Mesothelial cell of epicardium (in vitro differentiated cells): ENCODE data around the gene CD59. TPM values are rescaled to one million over a fixed set of nuclear protein-coding genes. Genes with fewer than 3 reads are reported as not detected.
A peak's percentile ranks its signal among the peaks of the same experiment; 100 is the strongest.

Source experiments
- DNase-seq, 2 experiments: peaks; one replicate each; pipeline ENCODE4 v3.0.0; 2021; ENCODE audit warnings: low spot score in 2 of 2; ENCODE audit not compliant: unreplicated experiment in 2 of 2
- H3K27ac Mint-ChIP-seq: 2 replicates; pipeline ENCODE4 v1.8.0; 2021; ENCODE audit warnings: mixed read lengths
- H3K27me3 Mint-ChIP-seq: 2 replicates; pipeline ENCODE4 v1.8.0; 2021; ENCODE audit warnings: low read depth, mixed read lengths
- H3K36me3 Mint-ChIP-seq: 2 replicates; pipeline ENCODE4 v1.8.0; 2021; ENCODE audit warnings: mixed read lengths
- H3K4me1 Mint-ChIP-seq: 2 replicates; pipeline ENCODE4 v1.8.0; 2021; ENCODE audit warnings: mixed read lengths
- H3K4me3 Mint-ChIP-seq: 2 replicates; pipeline ENCODE4 v1.8.0; 2021; ENCODE audit warnings: mild to moderate bottlenecking, moderate library complexity, mixed read lengths
- H3K9me3 Mint-ChIP-seq: 2 replicates; pipeline ENCODE4 v1.8.0; 2021; ENCODE audit warnings: mixed read lengths
- CTCF ChIP-seq: fragments of 200-600 bp; sonication (generic); IDR thresholded peaks from one replicate; pipeline ENCODE4 v1.5.0; 2021; ENCODE audit warnings: antibody characterized with exemption; ENCODE audit not compliant: unreplicated experiment
- total RNA-seq: library from RNA; stranded (reverse); gene quantifications from 3 replicates; pipeline ENCODE4 v1.2.1, GENCODE V29; 2021

CD59 gene
- total RNA-seq, 1 donor from 2014 or later: 162 TPM

- H3K27me3 Mint-ChIP-seq: no peaks in the 10 kb centered on the region
- TF ChIP-seq CTCF: peak; percentile 53
Measured at GRCh38 chr11:33742249-33742851, 6.1 kb upstream of the CD59 start.

GRCh38 chr11:33741806-33742205 is 5.6 kb upstream of the CD59 start:
- no peak for DNase-seq
- no peaks in the 10 kb centered on the region for H3K9me3 Mint-ChIP-seq
- no peak for TF ChIP-seq CTCF
- peaks cover 6% of the 10 kb centered on the region for H3K36me3 Mint-ChIP-seq
- no peak overlapping the region for H3K27ac Mint-ChIP-seq
- H3K4me1 Mint-ChIP-seq: peaks cover 5% of the 10 kb centered on the region
- no peak overlapping the region for H3K4me3 Mint-ChIP-seq
- no peaks in the 10 kb centered on the region for H3K27me3 Mint-ChIP-seq

More at GRCh38 chr11:33742249-33742851, 6.1 kb upstream of the CD59 start:
- H3K27ac Mint-ChIP-seq: no peak overlapping the region
- no peaks in the 10 kb centered on the region for H3K9me3 Mint-ChIP-seq
- H3K4me3 Mint-ChIP-seq: no peak overlapping the region
- DNase-seq: no peak
- peaks cover 9% of the 10 kb centered on the region for H3K36me3 Mint-ChIP-seq
- no peaks in the 10 kb centered on the region for H3K4me1 Mint-ChIP-seq

GRCh38 chr11:33737362-33737821 is 1.2 kb upstream of the CD59 start:
- peaks cover 2% of the 10 kb centered on the region for H3K36me3 Mint-ChIP-seq
- no peak overlapping the region for H3K27ac Mint-ChIP-seq
- peaks cover 21% of the 10 kb centered on the region for H3K4me1 Mint-ChIP-seq
- H3K4me3 Mint-ChIP-seq: no peak overlapping the region
- TF ChIP-seq CTCF: no peak
- H3K27me3 Mint-ChIP-seq: no peaks in the 10 kb centered on the region
- DNase-seq: no peak
- H3K9me3 Mint-ChIP-seq: no peaks in the 10 kb centered on the region

GRCh38 chr11:33735271-33736147 is 714 bp downstream of the CD59 start:
- no peaks in the 10 kb centered on the region for H3K9me3 Mint-ChIP-seq
- peaks cover 4% of the 10 kb centered on the region for H3K36me3 Mint-ChIP-seq
- no peaks in the 10 kb centered on the region for H3K27me3 Mint-ChIP-seq
- peaks cover 23% of the 10 kb centered on the region for H3K4me1 Mint-ChIP-seq
- no peak for TF ChIP-seq CTCF
- H3K4me3 Mint-ChIP-seq: peak overlapping the region; percentile 86
- DNase-seq: peak in 1 of 2 experiments; percentile 42
- peak overlapping the region; percentile 93 for H3K27ac Mint-ChIP-seq

- Mint-ChIP-seq H3K27me3 (no peaks in the 10 kb centered on the region), H3K4me1 (peaks cover 23% of the 10 kb centered on the region), H3K4me3 (peak overlapping the region; percentile 86), H3K27ac (peak overlapping the region; percentile 93), H3K9me3 (no peaks in the 10 kb centered on the region), H3K36me3 (peaks cover 4% of the 10 kb centered on the region)
- no peak for TF ChIP-seq CTCF
- no peak for DNase-seq
Measured at GRCh38 chr11:33734441-33735270, 1.6 kb downstream of the CD59 start.
